AG04449 (cell line): ENCODE results near the gene SKAP1.
"Not testable (repeated sequence)": the region's sequence is repeated elsewhere in the genome, so short reads cannot be mapped to it uniquely, and the experiment has no call there.

Source experiments
- CTCF ChIA-PET: fragments of 350-600 bp; formaldehyde crosslinking; extraction: SDS; loops from one replicate; lab custom pipeline; 2021; ENCODE audit warnings: antibody characterized with exemption; lab: Yijun Ruan, JAX
- POLR2A ChIA-PET: fragments of 400-600, 350-600 bp; formaldehyde crosslinking; extraction: SDS; loops from one replicate; lab custom pipeline; 2020; ENCODE audit warnings: antibody characterized with exemption, inconsistent platforms; lab: Yijun Ruan, JAX
- DNase-seq: peaks from one replicate; pipeline ENCODE4 v3.0.0-alpha.2; 2010; ENCODE audit warnings: low read depth, low spot score
- H3K4me3 ChIP-seq: 2 replicates; pipeline ENCODE4 v1.5.1; 2011; ENCODE audit warnings: low read depth, mild to moderate bottlenecking, control low read depth, low read length
- TF ChIP-seq, protein P1 (sequence below): IDR thresholded peaks from one replicate; pipeline ENCODE4 v1.5.1; 2011; ENCODE audit warnings: mild to moderate bottlenecking, moderate library complexity, low read length, control low read depth, inconsistent platforms; ENCODE audit not compliant: insufficient read depth; ENCODE audit errors: missing control alignments

The SKAP1 gene

DNA sequence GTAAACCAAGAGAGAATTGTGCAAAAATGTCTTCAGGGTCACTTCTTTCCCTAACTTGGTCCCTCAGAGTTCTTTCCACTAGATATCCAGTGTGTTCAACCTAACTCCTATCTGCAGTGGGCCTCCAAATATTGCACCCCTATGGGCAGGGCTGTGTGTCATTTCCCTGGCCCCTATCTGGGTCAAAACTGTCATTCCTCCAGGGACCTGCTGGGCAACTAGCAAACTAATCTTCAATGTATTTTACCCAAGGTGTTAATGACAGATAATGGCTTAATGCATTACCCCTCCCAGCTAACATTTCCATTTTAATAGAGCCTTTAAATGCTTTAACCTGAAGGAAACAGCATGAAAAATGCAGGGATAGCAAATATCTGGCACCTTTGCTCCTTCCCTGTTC is 25.8 kb upstream of the SKAP1 start:
- no peak for DNase-seq
- TF ChIP-seq, protein P1, sequence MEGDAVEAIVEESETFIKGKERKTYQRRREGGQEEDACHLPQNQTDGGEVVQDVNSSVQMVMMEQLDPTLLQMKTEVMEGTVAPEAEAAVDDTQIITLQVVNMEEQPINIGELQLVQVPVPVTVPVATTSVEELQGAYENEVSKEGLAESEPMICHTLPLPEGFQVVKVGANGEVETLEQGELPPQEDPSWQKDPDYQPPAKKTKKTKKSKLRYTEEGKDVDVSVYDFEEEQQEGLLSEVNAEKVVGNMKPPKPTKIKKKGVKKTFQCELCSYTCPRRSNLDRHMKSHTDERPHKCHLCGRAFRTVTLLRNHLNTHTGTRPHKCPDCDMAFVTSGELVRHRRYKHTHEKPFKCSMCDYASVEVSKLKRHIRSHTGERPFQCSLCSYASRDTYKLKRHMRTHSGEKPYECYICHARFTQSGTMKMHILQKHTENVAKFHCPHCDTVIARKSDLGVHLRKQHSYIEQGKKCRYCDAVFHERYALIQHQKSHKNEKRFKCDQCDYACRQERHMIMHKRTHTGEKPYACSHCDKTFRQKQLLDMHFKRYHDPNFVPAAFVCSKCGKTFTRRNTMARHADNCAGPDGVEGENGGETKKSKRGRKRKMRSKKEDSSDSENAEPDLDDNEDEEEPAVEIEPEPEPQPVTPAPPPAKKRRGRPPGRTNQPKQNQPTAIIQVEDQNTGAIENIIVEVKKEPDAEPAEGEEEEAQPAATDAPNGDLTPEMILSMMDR = no peak
- ChIA-PET CTCF (interaction anchor here (1.0 to 2.7 kb wide), 9 partner anchors 10 to 138 kb away, joined by 3 to 24 read pairs (median 7); partner anchors contain the start of gene HOXB5), POLR2A (no interaction called here)
- no peak overlapping the region for H3K4me3 ChIP-seq

DNA sequence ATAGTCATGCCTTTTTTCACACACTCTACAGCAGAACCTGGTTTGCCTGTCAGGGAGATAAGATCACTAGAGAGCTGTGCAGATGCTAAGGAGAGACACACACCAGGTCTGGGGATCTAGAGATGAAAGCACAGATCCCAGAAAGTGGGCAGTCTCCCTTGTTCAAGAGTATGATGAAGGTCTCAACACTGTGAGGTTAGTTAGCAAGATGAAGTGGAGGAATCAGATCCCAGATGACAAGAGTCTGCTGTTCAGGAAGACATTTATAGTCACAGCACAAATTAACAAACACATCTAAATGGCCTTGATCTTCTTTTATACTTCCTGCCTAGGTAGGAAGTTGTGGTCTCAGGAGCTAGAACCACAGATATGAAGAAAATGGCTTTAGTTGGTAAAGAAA is 23.4 kb upstream of the SKAP1 start:
- TF ChIP-seq, protein P1 = no peak
- DNase-seq = no peak
- H3K4me3 ChIP-seq = no peak overlapping the region
- ChIA-PET POLR2A (no interaction called here), CTCF (interaction anchor here (0.6 to 3.5 kb wide), 8 partner anchors 8 to 283 kb away, joined by 3 to 16 read pairs (median 4); no protein-coding TSS in a partner anchor)

DNA sequence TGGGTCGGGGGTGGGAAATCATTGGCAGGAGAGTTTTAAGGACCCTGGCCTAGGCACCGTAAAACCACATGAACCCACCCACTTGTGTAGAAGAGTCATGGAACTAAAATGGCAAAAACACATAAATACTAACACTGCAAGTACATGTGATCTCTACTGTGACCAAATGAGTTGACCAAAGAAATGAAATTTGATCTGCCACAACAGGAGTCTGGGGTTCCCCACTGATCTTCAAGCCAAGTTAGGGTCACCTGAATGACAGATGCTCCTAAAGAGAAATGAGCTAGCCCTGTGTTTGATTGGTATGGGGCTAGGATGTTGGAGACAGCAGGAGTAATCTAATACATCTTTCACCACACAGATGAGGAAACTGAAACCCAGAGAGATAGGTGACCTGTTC is 21.5 kb upstream of the SKAP1 start:
- TF ChIP-seq, protein P1 = no peak
- no peak overlapping the region for H3K4me3 ChIP-seq
- CTCF ChIA-PET = interaction anchor here (0.9 to 3.5 kb wide), 5 partner anchors 10 to 185 kb away, joined by 3 to 16 read pairs (median 6); no protein-coding TSS in a partner anchor
- POLR2A ChIA-PET = interaction anchor here (1.0 kb wide), 1 partner anchor 9 kb away, joined by 3 read pairs; no protein-coding TSS in a partner anchor
- DNase-seq = no peak

DNA sequence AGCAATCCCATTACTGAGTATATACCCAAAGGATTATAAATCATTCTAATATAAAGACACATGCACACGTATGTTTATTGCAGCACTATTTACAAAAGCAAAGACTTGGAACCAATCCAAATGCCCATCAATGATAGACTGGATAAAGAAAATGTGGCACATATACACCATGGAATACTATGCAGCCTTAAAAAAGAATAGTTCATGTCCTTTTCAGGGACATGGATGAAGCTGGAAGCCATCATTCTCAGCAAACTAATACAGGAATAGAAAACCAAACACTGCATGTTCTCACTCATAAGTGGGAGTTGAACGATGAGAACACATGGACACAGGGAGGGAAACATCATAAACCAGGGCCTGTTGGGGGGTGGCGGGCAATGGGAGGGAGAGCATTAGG is 19.3 kb upstream of the SKAP1 start:
- POLR2A ChIA-PET, H3K4me3 ChIP-seq, DNase-seq: not testable (repeated sequence)
- CTCF ChIA-PET = interaction anchor here (1.0 to 3.3 kb wide), 4 partner anchors 8 to 74 kb away, joined by 3 to 17 read pairs (median 4); no protein-coding TSS in a partner anchor

DNA sequence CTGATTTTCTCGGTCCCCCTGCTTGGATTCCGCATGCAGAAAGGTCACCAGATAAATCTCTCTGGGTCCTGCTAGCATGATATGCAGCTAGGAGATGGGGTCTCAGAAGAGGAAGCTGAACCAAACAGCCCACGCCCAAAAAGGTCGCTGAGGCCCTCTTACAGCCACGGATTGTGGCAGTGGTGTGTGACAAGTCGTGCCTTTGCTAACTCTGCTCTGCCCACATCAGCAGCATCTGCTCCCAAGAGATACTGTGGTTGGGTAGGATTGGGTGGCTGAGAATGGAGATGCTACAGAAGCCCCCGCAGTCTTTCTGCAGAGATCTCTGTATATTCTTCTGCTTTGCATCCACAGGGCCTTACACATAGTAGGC is 15.2 kb upstream of the SKAP1 start:
- POLR2A ChIA-PET = no interaction called here
- DNase-seq = no peak
- TF ChIP-seq, protein P1 = no peak
- CTCF ChIA-PET = interaction anchor here (1.5 kb wide), 1 partner anchor 12 kb away, joined by 7 read pairs; no protein-coding TSS in a partner anchor
- H3K4me3 ChIP-seq = no peak overlapping the region

DNA sequence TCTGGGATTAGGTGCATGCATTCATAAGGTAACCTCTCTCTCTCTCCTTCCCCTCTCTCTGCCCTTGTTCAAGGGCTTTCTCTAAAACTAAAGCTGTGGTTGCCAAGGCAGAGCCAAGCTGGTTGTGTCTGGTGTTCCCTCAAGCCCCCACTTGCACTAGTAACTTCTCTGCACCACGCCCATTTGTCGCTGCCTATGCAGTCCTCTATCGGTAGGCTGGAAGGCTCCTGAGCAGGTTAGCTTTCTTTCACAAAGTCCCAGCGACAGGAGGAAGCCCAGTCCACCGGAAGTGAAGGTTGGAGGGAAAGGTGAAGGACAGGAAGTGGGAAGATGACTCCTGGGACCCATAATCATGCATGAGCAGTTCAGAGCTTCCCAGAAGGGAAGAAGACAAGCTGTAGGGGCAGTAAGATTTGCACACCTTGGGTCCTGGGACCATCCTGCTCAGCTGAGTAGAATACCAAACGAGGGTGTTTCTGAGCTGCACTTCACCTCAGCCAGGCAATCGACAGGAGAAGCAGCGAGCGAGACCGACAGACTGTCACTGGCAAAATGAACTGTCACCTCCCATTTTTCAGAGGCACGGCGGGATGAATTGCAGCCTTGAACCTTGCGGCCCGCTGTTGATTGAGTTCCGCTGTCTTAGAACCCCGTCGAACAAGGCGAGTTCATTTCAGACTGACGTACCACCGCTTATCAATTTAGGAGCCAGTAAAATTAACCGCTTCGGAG is 14.7 kb upstream of the SKAP1 start:
- ChIA-PET POLR2A (no interaction called here), CTCF (interaction anchor here (1.5 kb wide), 1 partner anchor 13 kb away, joined by 7 read pairs; no protein-coding TSS in a partner anchor)
- H3K4me3 ChIP-seq = no peak overlapping the region
- TF ChIP-seq, protein P1 = no peak
- no peak for DNase-seq

DNA sequence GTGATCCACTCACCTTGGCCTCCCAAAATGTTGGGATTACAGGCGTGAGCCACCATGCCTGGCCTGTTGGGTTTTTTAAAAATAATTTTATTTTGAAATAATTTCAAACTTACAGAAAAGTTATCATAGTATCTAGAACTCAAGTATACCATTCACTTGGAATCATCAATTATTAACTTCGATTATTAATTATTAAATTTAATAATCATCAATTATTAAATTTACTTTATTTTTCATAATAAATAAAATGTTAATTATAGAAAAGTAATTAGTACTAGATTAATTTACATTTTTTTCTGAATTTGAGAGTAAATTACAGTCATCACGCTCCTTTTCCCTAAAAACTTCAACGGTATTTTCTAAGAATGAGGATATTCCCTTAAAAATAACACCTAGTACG is 13.7 kb upstream of the SKAP1 start:
- DNase-seq = no peak
- ChIA-PET CTCF (interaction anchor here (2.8 kb wide), 1 partner anchor 13 kb away, joined by 13 read pairs; no protein-coding TSS in a partner anchor), POLR2A (no interaction called here)
- H3K4me3 ChIP-seq = no peak overlapping the region
- TF ChIP-seq, protein P1 = no peak
